GM21825 (cell line): ENCODE results near the gene PTPRU.

ENCODE experiments used
- ATAC-seq: cut with Tn5 transposase; IDR thresholded peaks from one replicate; pipeline ENCODE4 v1.9.1; 2021; ENCODE audit warnings: mild to moderate bottlenecking, moderate library complexity; ENCODE audit not compliant: unreplicated experiment

The PTPRU gene

DNA sequence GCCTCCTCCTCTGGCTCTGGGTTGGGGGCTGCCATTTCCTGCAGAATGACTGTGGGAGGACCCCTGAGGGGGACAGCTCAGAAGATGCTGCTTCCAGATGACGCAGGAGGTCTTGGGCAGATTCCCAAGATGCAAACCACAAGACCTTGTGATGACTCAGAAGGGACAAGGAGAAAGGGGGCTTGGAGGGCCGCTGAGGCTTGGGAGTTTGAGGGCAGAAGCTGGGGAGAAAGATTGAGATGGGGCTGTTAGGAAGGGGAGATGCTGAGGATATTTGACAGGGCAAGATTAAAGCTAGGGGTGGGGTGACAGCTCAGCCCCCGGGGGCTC lies 7.5 kb downstream of the PTPRU start:
- ATAC-seq: no peak

GRCh38 chr1:29245261-29245660 lies 8.9 kb downstream of the PTPRU start:
- ATAC-seq: no peak

DNA sequence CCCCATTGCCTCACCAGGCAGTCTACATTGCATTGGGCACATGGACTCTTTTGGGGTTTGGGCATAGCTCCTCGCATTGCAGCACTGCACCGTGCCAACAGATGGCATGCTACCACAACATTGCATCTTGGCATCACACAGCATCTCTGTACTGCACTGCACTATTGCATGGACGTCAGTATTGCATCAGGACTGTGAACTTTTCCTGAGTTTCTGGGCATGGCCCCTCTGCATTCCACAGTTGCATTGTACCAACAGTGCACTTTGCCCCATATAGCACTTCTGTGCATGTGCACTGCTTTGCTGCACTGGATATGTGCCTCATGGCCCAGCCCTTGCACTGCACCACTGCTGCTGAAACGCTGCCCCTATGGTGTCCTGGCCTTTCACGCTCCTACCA lies 9.6 kb downstream of the PTPRU start:
- ATAC-seq: no peak

GRCh38 chr1:29247044-29247443 lies 10.7 kb downstream of the PTPRU start:
- ATAC-seq: no peak

DNA sequence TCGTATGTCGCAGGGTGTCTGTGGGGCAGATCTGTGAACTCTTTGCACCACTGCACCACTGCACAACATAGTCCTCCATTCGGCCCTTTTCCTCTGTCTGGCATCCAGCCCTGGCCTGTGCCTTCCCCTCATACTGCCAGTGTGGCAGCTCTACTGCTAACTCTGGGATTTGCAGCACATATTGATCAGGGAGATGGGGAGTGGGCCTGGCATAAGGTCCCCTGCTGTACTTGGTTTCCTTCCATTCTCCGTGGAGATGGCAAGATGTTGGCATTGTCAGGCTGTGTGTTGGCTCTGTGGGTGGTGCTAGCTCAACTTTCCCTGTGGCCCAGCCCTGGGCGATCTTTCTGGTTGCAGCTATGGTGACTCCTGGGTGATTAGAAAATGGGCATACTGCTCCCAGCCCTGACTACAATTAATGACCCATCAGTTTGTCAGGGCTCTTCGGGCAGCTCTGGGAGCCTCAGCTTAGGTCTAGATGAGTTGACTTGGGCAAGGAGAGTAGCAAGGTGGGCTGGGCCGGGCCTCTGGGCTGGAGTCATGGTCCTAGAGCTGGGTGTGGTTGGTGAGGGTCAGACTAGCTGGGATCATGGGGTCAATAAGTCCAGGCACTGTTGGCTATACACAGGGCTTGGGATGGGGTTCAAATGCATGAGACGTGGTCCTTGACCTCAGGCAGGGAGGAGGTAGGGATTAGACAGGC lies 11.4 kb downstream of the PTPRU start:
- no peak for ATAC-seq

GRCh38 chr1:29248409-29248808 lies 12.1 kb downstream of the PTPRU start:
- ATAC-seq: no peak

- ATAC-seq: no peak
Observed at GRCh38 chr1:29249170-29249691, 12.9 kb downstream of the PTPRU start.

DNA sequence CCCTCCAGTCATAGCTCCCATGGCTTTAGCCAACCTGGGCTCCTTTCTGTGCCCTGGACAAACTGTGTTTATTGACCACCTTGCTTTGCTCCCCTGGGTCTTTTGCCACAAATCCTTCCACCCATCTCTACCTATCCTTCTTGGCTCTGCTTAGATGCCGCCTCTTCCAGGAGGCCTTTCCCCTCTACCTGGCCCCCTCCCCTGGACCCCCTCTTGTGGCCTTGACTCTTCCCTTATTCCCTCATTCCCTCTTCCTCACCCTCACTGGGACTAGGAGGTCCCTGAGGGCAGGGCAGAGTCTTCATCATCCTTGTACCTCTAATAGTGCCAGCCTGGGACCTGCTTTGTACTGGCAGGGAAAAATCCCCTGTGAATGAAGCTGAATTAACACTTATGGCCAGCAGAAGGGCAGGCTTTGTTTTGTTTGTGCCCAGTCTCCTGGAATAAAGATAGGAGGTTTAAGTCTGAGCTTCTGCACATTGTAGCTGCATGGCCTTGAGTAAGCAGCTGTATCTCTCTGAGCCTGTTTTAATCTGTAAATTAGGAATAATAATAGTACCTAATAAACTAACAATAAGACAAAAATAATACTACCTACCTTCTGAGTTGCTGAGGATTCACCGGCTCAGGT lies 13.7 kb downstream of the PTPRU start:
- no peak for ATAC-seq

DNA sequence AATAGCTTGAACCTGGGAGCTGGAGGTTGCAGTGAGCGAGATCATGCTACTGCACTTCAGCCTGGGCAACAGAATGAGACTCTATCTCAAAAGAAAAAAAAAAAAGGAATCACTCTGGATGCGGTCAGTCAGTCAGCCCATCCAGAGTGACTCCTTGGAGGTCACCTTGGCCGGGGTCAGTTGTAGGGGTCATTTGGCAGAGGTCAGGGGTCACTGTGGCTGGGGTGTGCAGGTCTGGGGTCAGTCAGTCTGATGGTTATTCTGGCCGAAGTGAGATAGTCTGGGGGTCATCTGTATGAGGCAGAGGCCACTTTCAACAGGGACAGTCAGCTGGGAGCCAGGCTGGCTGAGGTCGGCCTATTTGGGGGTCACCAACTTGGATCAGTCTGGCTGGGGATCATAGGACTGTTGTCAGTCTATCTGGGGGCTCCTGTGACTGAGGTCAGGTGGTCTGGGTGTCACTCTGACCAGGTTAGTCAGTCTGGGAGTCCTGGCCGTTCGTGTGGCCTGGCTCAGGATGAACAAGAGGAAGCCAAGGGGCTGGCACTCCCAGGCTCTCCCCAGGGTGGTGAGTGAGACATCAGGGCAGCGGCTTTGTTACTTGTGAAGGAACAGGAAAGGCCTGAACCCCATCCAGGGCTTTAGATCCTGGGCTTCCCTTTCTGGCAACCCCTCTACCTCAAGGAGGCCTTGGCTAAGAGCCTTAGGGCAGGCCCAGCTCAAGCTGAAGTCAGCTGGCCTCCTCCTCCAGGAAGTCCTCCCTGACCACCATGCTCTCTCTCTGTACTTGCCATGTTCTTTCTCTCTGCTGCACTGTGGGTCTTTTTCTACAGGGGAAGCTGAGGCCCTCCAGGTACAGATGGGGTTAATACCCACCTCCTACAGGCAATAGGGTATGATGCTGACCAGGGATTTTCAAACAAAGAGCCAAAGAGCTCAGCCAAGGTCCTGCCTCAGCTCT lies 15.1 kb downstream of the PTPRU start:
- ATAC-seq: no peak

GRCh38 chr1:29253180-29253579 lies 16.9 kb downstream of the PTPRU start:
- ATAC-seq: no peak

- no peak for ATAC-seq
Observed at GRCh38 chr1:29254346-29254745, 18.0 kb downstream of the PTPRU start.

DNA sequence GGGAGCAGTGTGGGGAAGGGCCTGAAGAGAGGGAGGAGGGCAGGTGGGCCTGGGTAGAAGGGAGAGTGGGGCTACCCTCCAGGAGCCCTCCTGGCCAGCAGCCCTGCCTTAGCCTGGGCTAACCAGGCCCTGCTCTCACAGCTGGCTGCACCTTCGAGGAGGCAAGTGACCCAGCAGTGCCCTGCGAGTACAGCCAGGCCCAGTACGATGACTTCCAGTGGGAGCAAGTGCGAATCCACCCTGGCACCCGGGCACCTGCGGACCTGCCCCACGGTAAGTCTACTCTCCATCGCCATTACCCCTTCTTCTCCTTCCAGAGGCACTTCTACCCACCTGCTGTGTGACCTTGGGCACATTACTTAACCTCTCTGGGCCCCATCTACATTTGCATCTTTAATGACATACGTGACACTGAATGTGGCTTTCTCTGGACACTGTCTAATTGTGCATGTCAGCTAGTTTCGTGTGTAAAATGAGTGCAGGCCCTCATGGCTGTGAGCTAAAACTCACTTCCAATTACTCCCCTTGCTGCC lies 18.9 kb downstream of the PTPRU start:
- ATAC-seq: no peak

- no peak for ATAC-seq
Observed at GRCh38 chr1:29256394-29256793, 20.1 kb downstream of the PTPRU start.

GRCh38 chr1:29256979-29257804 lies 20.9 kb downstream of the PTPRU start:
- no peak for ATAC-seq

GRCh38 chr1:29258189-29258975 lies 22.1 kb downstream of the PTPRU start:
- no peak for ATAC-seq

DNA sequence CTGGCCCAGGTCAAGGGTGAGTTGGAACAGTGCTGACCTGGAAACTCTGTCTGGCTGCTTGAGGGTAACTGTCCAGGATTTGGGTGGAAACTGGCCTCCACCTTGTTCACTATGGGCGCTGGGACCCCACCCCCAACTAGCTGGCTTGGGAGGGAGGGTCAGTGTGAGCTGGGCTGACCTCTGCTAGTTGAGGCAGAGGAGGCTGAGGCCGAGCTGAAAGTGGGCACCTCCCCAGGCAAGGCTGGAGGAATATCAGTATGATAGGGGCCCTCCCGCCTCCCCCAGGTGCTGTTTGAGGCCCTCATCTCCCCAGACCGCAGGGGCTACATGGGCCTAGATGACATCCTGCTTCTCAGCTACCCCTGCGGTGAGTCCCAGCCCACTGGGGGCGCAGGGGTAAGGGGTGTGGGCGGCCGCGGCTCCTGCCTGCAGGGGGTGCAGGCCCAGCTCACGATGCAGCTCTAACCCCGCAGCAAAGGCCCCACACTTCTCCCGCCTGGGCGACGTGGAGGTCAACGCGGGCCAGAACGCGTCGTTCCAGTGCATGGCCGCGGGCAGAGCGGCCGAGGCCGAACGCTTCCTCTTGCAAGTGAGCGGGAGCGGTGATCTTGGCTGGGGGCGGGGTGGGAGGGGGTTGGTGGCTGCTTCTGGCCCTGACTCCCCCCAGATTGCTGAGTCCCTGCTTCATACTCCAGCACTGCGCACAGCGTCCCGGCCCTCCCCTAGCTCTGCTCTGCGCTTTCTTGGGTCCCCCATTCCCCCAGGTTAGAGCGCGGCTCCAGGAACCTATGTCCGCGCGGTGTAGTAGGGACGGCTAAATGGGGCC lies 22.9 kb downstream of the PTPRU start:
- no peak for ATAC-seq

DNA sequence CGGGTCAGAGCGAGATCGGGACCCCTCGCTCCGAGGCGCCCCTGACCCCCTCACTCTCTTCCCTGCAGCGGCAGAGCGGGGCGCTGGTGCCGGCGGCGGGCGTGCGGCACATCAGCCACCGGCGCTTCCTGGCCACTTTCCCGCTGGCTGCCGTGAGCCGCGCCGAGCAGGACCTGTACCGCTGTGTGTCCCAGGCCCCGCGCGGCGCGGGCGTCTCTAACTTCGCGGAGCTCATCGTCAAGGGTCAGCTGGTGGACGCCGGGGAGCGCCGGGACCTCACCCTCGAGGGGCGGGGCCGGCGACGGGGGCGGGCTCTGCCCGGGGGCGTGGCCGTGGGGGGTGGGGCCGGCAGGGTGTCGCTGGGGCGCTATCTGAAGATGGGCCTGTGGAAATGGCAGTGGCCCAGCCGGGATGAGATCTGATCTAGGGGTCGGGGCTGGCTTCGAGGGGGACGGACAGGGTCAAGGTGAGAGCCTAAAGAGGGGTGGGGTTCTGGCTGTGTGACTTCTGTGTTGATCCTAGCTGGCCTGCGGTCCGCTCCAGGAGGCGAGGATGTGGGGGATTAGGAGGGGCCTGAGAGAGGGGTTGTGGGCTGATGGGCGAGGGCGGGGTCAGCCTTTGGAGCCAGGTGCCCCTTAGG lies 23.6 kb downstream of the PTPRU start:
- ATAC-seq: no peak

DNA sequence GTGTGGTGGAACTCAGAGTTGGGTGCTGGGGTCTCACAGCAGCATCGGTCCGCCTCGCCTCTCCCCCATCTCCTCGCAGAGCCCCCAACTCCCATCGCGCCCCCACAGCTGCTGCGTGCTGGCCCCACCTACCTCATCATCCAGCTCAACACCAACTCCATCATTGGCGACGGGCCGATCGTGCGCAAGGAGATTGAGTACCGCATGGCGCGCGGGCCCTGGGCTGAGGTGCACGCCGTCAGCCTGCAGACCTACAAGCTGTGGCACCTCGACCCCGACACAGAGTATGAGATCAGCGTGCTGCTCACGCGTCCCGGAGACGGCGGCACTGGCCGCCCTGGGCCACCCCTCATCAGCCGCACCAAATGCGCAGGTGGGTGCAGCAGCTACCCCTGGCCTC lies 24.2 kb downstream of the PTPRU start:
- no peak for ATAC-seq
